ENCODE results near the gene WDFY4. TPM values are rescaled to one million over a fixed set of nuclear protein-coding genes. Genes with fewer than 3 reads are reported as not detected.

Gene WDFY4
- polyA plus RNA-seq, 1 donor from 2014 or later, result not detected

- no peak overlapping the region for H3K4me2 ChIP-seq (ENCODE audit: low read length)
- H3K36me3 ChIP-seq (ENCODE audit: insufficient read depth, low read length), result no peaks in the 10 kb centered on the region
- H3K27me3 ChIP-seq (ENCODE audit: insufficient read depth, low read depth, low read length), result no peaks in the 10 kb centered on the region
- no peaks in the 10 kb centered on the region for H3K9me2 ChIP-seq (ENCODE audit: insufficient read depth, low read length)
- no peaks in the 10 kb centered on the region for H3K9me3 ChIP-seq (ENCODE audit: low read length)
- no peak overlapping the region for H3K9ac ChIP-seq (ENCODE audit: low read length)
- H4K20me1 ChIP-seq (ENCODE audit: insufficient read depth), result no peaks in the 10 kb centered on the region
- no peak overlapping the region for H3K4me3 ChIP-seq (ENCODE audit: low read length)
- TF ChIP-seq RAD21 (conservative IDR thresholded peaks at IDR 0.05) (no peak), TAF1 (IDR thresholded peaks at IDR 0.05; ENCODE audit: low read depth) (no peak), EZH2 (IDR thresholded peaks at IDR 0.05; ENCODE audit: borderline replicate concordance, insufficient read depth, low read length, poor library complexity, severe bottlenecking) (no peak), CTCF (IDR thresholded peaks at IDR 0.05; ENCODE audit: poor library complexity, severe bottlenecking) (no peak), MXI1 (conservative IDR thresholded peaks at IDR 0.05; ENCODE audit: poor library complexity, severe bottlenecking) (no peak), REST (IDR thresholded peaks at IDR 0.05; ENCODE audit: borderline replicate concordance) (no peak), SMC3 (conservative IDR thresholded peaks at IDR 0.05; ENCODE audit: poor library complexity) (no peak), POLR2AphosphoS5 (IDR thresholded peaks at IDR 0.05) (no peak), EP300 (conservative IDR thresholded peaks at IDR 0.05; ENCODE audit: poor library complexity, severe bottlenecking) (no peak)
- no peak overlapping the region for H3K27ac ChIP-seq (ENCODE audit: low read length)
- no peaks in the 10 kb centered on the region for H3F3A ChIP-seq (ENCODE audit: insufficient read depth, low read length, poor library complexity, severe bottlenecking)
- H2AFZ ChIP-seq (ENCODE audit: low read depth, low read length), result no peak overlapping the region
- no peaks in the 10 kb centered on the region for H3K79me2 ChIP-seq (replicated peaks; ENCODE audit: insufficient read depth, low read length)
Observed at GRCh38 chr10:48805848-48806247, 121.2 kb downstream of the WDFY4 start.

GRCh38 chr10:48806342-48806741 is 121.7 kb downstream of the WDFY4 start:
- no peak overlapping the region for H3K4me3 ChIP-seq (ENCODE audit: low read length)
- no peaks in the 10 kb centered on the region for H4K20me1 ChIP-seq (ENCODE audit: insufficient read depth)
- no peaks in the 10 kb centered on the region for H3K9me3 ChIP-seq (ENCODE audit: low read length)
- H3K27ac ChIP-seq (ENCODE audit: low read length), result no peak overlapping the region
- H3K79me2 ChIP-seq (replicated peaks; ENCODE audit: insufficient read depth, low read length), result no peaks in the 10 kb centered on the region
- no peak overlapping the region for H3K4me2 ChIP-seq (ENCODE audit: low read length)
- no peaks in the 10 kb centered on the region for H3K36me3 ChIP-seq (ENCODE audit: insufficient read depth, low read length)
- H3F3A ChIP-seq (ENCODE audit: insufficient read depth, low read length, poor library complexity, severe bottlenecking), result no peaks in the 10 kb centered on the region
- H3K9me2 ChIP-seq (ENCODE audit: insufficient read depth, low read length), result no peaks in the 10 kb centered on the region
- no peak overlapping the region for H2AFZ ChIP-seq (ENCODE audit: low read depth, low read length)
- H3K27me3 ChIP-seq (ENCODE audit: insufficient read depth, low read depth, low read length), result no peaks in the 10 kb centered on the region
- no peak for TF ChIP-seq EZH2 (IDR thresholded peaks at IDR 0.05; ENCODE audit: borderline replicate concordance, insufficient read depth, low read length, poor library complexity, severe bottlenecking)
- no peak overlapping the region for H3K9ac ChIP-seq (ENCODE audit: low read length)
